Measurements from ENCODE around the gene GLDN. TPM values are rescaled to one million over a fixed set of nuclear protein-coding genes. Genes with fewer than 3 reads are reported as not detected.

GLDN gene
- total RNA-seq, 1 experiment from 2014 or later: 0.77 TPM

DNA sequence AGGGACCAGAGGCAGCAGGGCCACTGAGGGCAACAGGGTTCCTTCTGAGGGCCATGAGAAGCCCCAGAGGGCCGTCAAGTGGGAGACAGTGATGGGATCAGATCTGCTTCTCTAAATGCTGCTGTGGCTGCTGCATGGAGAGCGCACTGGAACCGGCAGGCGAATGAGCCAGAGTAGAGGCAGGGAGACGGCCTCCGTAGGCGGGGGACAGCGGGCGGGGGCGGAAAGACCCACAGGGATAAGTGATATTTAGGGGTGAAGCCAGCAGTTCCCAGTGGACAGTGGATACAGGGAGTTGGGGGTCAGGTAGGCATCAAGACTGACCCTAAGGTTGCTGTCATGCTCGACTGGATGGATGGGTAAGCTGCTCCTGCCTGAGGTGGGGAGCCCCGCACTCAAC lies 45.0 kb downstream of the GLDN start:
- Mint-ChIP-seq H3K27ac (no peak overlapping the region), H3K27me3 (ENCODE audit: low read depth) (peaks cover 2% of the 10 kb centered on the region; the same call in 1 of the 2 replicates), H3K9me3 (no peaks in the 10 kb centered on the region), H3K36me3 (no peaks in the 10 kb centered on the region), H3K4me3 (no peak overlapping the region), H3K4me1 (peaks cover 19% of the 10 kb centered on the region)
- ATAC-seq (no peak), DNase-seq (ENCODE audit: low spot score) (no peak)
- CTCF ChIA-PET: interaction anchor here (3.1 kb wide), 1 partner anchor 15 kb away, joined by 17 read pairs; no protein-coding TSS in a partner anchor
- TF ChIP-seq E2F1 (CRISPR knock-in tag; IDR thresholded peaks at IDR 0.05) (no peak), SMAD4 (CRISPR knock-in tag; IDR thresholded peaks at IDR 0.05) (no peak), RELA (CRISPR knock-in tag; IDR thresholded peaks at IDR 0.05; ENCODE audit: borderline replicate concordance) (no peak), STAT6 (CRISPR knock-in tag; conservative IDR thresholded peaks at IDR 0.05; ENCODE audit: low read depth) (no peak)
- POLR2A ChIA-PET: no interaction called here

DNA sequence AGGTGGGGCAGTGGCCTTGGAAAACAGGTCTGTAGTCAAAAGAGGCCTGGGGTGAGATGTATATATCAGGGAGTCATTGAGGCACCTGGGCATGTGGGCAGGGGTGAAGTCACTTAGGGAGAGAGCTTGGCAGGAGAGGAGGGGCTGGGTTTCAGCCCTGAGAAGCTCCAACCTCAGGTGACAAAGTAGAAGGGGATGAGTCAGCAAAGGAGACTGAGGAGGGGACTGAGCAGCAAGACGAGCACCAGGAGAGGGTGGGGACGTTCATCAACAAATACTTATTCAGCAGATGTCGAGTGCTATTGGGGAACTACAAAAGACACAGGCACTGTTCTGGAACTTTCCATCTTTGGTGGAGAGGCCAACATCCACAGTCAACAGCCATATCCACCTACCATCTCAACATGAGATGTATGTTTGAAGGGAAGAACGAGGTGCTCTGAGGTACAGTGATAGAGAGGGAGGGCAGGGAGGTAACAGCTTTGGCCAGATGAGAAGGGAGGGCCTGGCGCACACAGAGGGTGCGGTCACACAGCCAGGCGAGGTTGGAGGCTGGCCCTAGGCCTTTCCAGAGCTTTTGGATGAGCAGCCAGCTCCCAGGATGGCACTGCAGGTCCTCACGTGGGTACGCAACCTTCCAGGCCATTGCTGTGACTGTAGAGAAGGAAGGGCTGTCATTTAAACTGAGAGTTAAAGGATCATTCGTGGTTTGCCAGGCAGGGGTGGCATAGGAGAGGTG lies 45.7 kb downstream of the GLDN start:
- ChIA-PET CTCF (interaction anchor here (0.6 to 5.8 kb wide), 3 partner anchors 15 to 254 kb away, joined by 3 to 40 read pairs (median 6); no protein-coding TSS in a partner anchor), POLR2A (no interaction called here)
- no peak for ATAC-seq
- H3K27ac Mint-ChIP-seq: no peak overlapping the region
- H3K4me1 Mint-ChIP-seq: peaks cover 19% of the 10 kb centered on the region
- peaks cover 2% of the 10 kb centered on the region; the same call in 1 of the 2 replicates for H3K27me3 Mint-ChIP-seq (ENCODE audit: low read depth)
- no peak for DNase-seq (ENCODE audit: low spot score)
- peaks cover 5% of the 10 kb centered on the region for H3K9me3 Mint-ChIP-seq
- H3K4me3 Mint-ChIP-seq: no peak overlapping the region
- H3K36me3 Mint-ChIP-seq: peaks cover 5% of the 10 kb centered on the region; the same call in 1 of the 2 replicates
- TF ChIP-seq ZNF532 (CRISPR knock-in tag; IDR thresholded peaks at IDR 0.05; ENCODE audit: borderline replicate concordance) (no peak), ZNF232 (CRISPR knock-in tag; IDR thresholded peaks at IDR 0.05) (no peak), ATF6 (CRISPR knock-in tag; IDR thresholded peaks at IDR 0.05) (no peak), PRDM15 (CRISPR knock-in tag; IDR thresholded peaks at IDR 0.05) (no peak), TEAD4 (CRISPR knock-in tag; IDR thresholded peaks at IDR 0.05) (no peak), TCF7 (CRISPR knock-in tag; IDR thresholded peaks at IDR 0.05; ENCODE audit: low read depth) (no peak), JUN (CRISPR knock-in tag; IDR thresholded peaks at IDR 0.05) (no peak), ERG (CRISPR knock-in tag; IDR thresholded peaks at IDR 0.05) (no peak), NFATC4 (CRISPR knock-in tag; IDR thresholded peaks at IDR 0.05) (no peak)
- TF ChIP-seq, protein P1, sequence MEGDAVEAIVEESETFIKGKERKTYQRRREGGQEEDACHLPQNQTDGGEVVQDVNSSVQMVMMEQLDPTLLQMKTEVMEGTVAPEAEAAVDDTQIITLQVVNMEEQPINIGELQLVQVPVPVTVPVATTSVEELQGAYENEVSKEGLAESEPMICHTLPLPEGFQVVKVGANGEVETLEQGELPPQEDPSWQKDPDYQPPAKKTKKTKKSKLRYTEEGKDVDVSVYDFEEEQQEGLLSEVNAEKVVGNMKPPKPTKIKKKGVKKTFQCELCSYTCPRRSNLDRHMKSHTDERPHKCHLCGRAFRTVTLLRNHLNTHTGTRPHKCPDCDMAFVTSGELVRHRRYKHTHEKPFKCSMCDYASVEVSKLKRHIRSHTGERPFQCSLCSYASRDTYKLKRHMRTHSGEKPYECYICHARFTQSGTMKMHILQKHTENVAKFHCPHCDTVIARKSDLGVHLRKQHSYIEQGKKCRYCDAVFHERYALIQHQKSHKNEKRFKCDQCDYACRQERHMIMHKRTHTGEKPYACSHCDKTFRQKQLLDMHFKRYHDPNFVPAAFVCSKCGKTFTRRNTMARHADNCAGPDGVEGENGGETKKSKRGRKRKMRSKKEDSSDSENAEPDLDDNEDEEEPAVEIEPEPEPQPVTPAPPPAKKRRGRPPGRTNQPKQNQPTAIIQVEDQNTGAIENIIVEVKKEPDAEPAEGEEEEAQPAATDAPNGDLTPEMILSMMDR (IDR thresholded peaks at IDR 0.05): no peak

Data from WTC11 (cell line).